Testis (tissue), 2 donors: ENCODE measurements around the gene LILRB2.

ENCODE experiments used
- POLR2A ChIP-seq: fragments of 450-650 bp; IDR thresholded peaks from one replicate; pipeline ENCODE4 v1.6.1; 2017; ENCODE audit warnings: antibody characterized with exemption, mild to moderate bottlenecking, moderate library complexity
- TF ChIP-seq, protein P1 (sequence below), 3 experiments: fragments of 450-650 bp in 2 of 3; fragments of 200-600 bp in 1 of 3; sonication (generic) in 1 of 3; IDR thresholded peaks; one replicate each; pipeline ENCODE4 v1.5.1; 2016 to 2019; ENCODE audit warnings: antibody characterized with exemption in 3 of 3, mild to moderate bottlenecking in 2 of 3, moderate library complexity in 1 of 3

- TF ChIP-seq, protein P1, sequence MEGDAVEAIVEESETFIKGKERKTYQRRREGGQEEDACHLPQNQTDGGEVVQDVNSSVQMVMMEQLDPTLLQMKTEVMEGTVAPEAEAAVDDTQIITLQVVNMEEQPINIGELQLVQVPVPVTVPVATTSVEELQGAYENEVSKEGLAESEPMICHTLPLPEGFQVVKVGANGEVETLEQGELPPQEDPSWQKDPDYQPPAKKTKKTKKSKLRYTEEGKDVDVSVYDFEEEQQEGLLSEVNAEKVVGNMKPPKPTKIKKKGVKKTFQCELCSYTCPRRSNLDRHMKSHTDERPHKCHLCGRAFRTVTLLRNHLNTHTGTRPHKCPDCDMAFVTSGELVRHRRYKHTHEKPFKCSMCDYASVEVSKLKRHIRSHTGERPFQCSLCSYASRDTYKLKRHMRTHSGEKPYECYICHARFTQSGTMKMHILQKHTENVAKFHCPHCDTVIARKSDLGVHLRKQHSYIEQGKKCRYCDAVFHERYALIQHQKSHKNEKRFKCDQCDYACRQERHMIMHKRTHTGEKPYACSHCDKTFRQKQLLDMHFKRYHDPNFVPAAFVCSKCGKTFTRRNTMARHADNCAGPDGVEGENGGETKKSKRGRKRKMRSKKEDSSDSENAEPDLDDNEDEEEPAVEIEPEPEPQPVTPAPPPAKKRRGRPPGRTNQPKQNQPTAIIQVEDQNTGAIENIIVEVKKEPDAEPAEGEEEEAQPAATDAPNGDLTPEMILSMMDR (IDR thresholded peaks at IDR 0.05) = no peak
- TF ChIP-seq POLR2A = no peak
Measured at GRCh38 chr19:54275951-54276350, 5.0 kb downstream of the LILRB2 start.
